ENCODE measurements around the gene MASP1. TPM values are rescaled to one million over a fixed set of nuclear protein-coding genes. Genes with fewer than 3 reads are reported as not detected.

Gene MASP1, protein sequence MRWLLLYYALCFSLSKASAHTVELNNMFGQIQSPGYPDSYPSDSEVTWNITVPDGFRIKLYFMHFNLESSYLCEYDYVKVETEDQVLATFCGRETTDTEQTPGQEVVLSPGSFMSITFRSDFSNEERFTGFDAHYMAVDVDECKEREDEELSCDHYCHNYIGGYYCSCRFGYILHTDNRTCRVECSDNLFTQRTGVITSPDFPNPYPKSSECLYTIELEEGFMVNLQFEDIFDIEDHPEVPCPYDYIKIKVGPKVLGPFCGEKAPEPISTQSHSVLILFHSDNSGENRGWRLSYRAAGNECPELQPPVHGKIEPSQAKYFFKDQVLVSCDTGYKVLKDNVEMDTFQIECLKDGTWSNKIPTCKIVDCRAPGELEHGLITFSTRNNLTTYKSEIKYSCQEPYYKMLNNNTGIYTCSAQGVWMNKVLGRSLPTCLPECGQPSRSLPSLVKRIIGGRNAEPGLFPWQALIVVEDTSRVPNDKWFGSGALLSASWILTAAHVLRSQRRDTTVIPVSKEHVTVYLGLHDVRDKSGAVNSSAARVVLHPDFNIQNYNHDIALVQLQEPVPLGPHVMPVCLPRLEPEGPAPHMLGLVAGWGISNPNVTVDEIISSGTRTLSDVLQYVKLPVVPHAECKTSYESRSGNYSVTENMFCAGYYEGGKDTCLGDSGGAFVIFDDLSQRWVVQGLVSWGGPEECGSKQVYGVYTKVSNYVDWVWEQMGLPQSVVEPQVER
- 71.7 and 214 TPM in 2 replicates for total RNA-seq

GRCh38 chr3:187291512-187292132 lies at the start of gene MASP1:
TSS of gene MASP1 (minus strand) at chr3:187291737. CDS start at chr3:187291632, 105 bp downstream.

GRCh38 chr3:187197335-187197649 lies 94.2 kb downstream of the MASP1 start, which contains the start of gene RTP1:
TSS of gene RTP1 (plus strand) at chr3:187197486. CDS start at chr3:187197516, 30 bp downstream.

Other genes with a start within 250 kb of the MASP1 start
- gene RPL39L, start 152.2 kb downstream of the MASP1 start, total RNA-seq: 7.7 and 23.9 TPM in 2 replicates
- not detected in 2 replicates for gene RTP1, start 94.3 kb downstream of the MASP1 start, total RNA-seq
- 1.1 and 1.4 TPM in 2 replicates for gene RTP4, start 76.6 kb upstream of the MASP1 start, total RNA-seq